HG03060 (cell line): ENCODE data around the gene CCDC174.

Experiments
- ATAC-seq: cut with Tn5 transposase; IDR thresholded peaks from one replicate; pipeline ENCODE4 v1.9.1; 2021; ENCODE audit warnings: low read depth, moderate number of reproducible peaks; ENCODE audit not compliant: unreplicated experiment

The CCDC174 gene

DNA sequence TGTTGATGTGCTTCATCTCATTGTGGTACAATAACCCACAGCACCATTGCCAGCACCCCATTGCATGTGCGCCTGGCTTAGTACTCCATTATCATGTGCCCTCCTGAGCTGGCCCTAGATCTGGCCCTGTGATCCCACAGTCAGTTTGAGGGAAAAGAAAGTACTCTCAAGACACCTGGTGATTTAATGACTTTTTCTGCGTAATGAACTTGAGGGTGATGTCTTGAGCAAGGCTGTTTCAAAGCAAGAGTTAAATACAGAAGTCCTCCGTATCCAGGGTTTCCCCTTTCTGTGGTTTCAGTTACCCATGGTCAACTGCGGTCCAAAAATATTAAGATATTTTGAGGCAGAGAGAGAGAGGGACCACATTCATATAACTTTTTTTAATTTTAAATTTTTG lies 39.7 kb downstream of the CCDC174 start:
- ATAC-seq: no peak

- no peak for ATAC-seq
These were observed 40.2 kb downstream of the CCDC174 start for GRCh38 chr3:14691719-14692118.

- no peak for ATAC-seq
These were observed 47.2 kb downstream of the CCDC174 start for GRCh38 chr3:14698601-14699244.

GRCh38 chr3:14699643-14700042 lies 48.1 kb downstream of the CCDC174 start:
- ATAC-seq: no peak

DNA sequence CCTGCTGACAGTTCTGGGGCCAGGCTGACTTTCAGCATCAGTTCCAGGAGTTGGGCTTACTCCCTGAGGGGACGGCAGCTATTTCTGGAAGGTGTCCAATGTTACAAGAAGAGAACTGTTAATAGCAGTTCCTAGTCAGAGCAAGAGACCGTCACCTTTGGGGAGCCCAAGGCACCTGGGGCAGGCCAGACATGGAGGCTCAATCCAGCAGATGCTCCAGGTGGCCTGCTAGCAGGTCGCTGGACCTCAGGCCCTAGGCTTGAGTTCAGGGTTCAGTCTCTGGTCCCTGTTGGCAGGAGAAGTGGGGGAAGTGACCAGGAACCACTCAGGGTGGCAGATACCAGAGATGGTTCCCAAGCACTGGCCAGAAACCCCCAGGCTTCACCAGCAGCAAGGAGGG lies 49.3 kb downstream of the CCDC174 start:
- no peak for ATAC-seq

DNA sequence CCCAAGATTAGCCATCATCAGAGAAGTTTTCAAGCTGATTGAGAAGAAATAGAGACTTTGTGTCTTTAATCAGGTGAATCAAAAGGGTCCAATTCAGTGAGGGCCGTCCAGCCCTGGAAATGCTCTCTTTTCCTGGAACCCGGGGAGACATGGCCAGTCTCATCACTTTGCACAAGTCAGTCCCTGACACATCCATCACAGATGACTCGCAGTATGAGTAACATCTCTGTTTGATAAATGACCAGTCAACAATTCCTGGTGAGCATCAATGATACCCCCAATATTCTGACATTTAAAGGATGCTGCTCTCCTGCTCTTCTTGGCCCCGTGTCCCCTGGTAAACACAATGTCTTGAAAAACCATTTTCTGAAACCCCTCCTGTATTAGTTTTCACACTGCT lies 50.1 kb downstream of the CCDC174 start:
- ATAC-seq: no peak

DNA sequence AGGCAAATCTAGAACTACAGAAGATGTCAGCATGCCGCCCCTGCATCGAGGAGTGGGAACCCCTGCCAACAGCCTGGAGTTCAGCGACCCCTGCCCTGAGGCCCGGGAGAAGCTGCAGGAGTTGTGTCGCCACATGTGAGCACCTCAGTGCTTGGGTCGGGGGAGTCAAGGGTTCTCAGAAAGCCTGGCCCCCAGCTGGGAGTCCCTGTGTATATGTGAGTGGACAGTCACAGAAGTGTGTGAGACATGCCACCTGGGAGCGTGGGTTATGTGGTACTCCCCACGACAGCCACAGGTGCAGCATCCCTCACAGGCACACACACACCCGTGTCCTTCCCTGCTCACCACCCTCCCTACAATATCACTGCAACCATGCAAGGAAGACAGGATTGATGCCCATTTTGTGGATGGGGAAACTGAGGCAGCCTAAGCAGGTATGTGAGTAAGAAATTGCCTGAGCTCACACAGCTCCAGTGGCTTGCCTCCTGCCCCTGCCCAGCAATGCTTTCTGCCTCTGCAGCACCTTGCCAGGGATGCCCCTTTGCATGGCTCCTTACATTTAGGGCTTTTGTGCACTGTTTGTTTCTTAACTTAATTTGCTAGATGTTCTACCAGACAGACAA lies 51.7 kb downstream of the CCDC174 start:
- ATAC-seq: no peak

DNA sequence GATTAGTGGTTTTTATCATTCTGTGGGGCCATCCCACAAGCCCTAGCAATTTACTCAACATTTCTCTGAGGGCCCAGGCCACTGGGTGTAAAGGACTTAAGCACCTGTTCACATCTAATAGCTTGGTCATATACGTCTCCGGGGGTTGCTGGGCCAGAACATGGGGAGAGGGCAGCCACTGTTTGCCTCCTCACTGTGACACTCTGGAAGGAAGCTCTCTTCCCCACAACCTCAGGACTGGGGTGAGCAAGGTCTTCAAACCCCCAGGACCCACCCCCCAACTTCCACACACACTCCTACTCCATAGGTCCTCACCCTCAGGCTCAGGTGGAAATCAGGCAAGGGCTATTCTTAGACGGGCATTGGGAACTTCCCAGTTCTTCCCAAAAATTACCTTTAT lies 52.2 kb downstream of the CCDC174 start:
- no peak for ATAC-seq

DNA sequence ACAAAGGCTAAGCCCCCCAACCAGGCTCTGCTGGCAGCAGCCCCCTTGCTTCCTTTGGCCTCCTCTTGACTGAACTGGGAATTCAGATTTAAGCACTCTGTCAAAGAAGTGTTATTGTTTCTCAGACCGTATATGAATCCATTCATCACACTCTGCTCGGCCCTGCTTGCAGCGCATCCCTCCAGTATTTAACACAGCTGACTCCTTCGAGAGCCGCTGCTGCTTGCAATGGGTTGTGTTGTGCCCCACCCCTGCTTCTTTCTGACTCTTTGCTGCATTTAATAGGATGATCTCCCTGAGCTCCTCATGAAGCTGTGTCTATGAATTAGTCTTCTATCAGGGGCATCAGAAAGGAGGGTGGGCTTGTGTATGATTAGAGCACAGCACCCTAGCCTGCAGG lies 54.5 kb downstream of the CCDC174 start:
- no peak for ATAC-seq

GRCh38 chr3:14716591-14716990 lies 65.0 kb downstream of the CCDC174 start:
- no peak for ATAC-seq

- ATAC-seq: no peak
These were observed 65.7 kb downstream of the CCDC174 start for GRCh38 chr3:14717307-14717706.

DNA sequence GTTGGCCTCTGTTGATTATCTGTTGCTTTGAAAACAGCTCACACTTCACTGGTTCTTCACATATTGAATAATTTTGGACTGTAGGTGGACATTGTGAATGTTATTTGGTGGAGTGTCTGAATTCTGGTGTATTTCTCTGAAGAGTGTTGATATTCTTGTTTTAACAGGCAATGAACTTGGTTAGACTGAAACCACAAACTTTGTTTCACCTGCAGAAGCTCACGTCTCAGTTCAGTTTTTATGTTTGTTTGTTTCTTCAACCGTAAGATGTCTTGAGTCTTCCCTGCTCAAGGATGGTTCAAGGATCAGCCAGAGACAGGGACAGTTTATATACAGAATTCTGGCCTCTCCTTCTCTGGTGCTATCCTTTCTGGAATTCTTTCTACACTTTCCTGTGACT lies 67.0 kb downstream of the CCDC174 start:
- ATAC-seq: no peak

DNA sequence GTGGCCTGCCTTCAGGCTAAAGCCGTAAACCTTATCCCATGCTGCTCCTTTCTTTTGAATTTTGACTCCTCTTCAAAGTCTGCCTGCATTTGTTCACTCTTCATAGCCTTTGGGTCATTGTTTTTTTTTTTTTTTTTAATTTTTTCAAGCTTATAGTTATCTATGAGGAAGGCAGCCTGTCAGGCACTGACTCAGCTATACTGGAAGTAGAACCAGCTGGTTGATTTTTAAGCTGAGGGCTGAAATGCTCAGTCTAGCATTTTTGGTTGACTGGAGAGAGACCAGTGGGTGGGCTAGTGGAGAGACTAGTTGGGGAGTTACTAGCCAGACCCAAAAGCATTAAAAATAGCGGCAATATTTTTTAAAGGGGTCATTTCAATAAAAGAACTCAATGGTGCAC lies 67.4 kb downstream of the CCDC174 start:
- no peak for ATAC-seq

DNA sequence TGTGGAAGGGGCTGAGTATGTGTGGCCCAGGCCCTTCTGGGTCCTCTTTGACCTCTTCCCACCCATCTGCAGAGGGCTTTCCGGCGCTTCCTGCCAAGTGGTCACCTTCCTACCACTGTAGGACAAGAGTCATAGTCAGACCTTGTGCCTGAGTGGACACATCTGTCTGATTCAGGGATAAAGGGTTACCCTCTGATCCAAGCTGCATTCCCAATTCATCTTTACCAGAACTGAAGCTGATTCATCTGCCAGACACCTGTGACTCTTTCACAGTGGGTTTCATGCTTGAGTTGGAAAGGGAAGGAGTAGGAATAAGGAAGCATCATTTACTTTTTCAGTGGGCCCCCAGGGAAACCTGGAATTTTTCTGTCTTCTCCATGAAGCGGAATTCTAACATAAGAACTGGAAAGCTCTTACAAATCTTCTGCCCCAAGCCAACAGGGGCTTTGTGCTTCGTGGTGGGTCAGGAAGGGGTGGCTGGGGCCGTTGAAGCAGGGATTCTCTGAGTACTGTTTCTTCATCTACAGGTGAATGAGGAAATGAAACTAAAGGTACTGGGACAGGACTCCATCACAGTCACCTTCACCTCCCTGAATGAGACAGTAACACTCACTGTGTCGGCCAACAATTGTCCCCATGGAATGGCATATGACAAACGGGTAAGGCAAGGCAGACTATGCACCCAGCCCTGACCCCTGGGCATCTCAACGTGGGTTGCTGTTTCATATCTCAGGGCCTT lies 69.7 kb downstream of the CCDC174 start:
- ATAC-seq: no peak
